ENCODE data around the gene LMTK3. TPM values are rescaled to one million over a fixed set of nuclear protein-coding genes. Genes with fewer than 3 reads are reported as not detected.

LMTK3 gene
- total and polyA plus RNA-seq, 7 donors, result 0.14 to 1.7 (median 0.65) TPM; not detected in 3

- TF ChIP-seq POLR2A (IDR thresholded peaks at IDR 0.05) (no peak), POLR2AphosphoS5 (IDR thresholded peaks at IDR 0.05) (no peak), EP300 (IDR thresholded peaks at IDR 0.05) (no peak), CTCF (IDR thresholded peaks at IDR 0.05) (no peak)
- H3K27me3 ChIP-seq, result no peaks in the 10 kb centered on the region
- DNase-seq, result no peak
- intact Hi-C loops (cut with DNase I), result no loop called here
- no peak overlapping the region for H3K27ac ChIP-seq
- H3K4me1 ChIP-seq, result no peaks in the 10 kb centered on the region
- 63 to 80% methylated on average over 19 of the region's 19 CpGs for WGBS, 2 donors
- no peaks in the 10 kb centered on the region for H3K36me3 ChIP-seq
- no peak overlapping the region for H3K4me3 ChIP-seq
- H3K9me3 ChIP-seq, result no peaks in the 10 kb centered on the region
These were observed 41.0 kb upstream of the LMTK3 start for GRCh38 chr19:48552406-48553322.

GRCh38 chr19:48551437-48552302, 40.0 kb upstream of the LMTK3 start, which contains the start of gene SULT2B1:
TSS of gene SULT2B1 (plus strand) at chr19:48552172. CDS start at chr19:48552253, 81 bp downstream.
- Histone ChIP-seq H3K4me1 (no peaks in the 10 kb centered on the region), H3K36me3 (no peaks in the 10 kb centered on the region), H3K9me3 (no peaks in the 10 kb centered on the region), H3K4me3 (no peak within 1 kb of the TSS), H3K27me3 (peaks cover 0 to 10% (median under 1%) of the 10 kb centered on the region in 3 donors), H3K27ac (no peak within 1 kb of the TSS)
- no peak for TF ChIP-seq CTCF (IDR thresholded peaks at IDR 0.05)
- TF ChIP-seq EP300 (IDR thresholded peaks at IDR 0.05), result no peak
- DNase-seq, result no peak
- WGBS, 2 donors, result 15 to 62% methylated on average over 36 of the region's 36 CpGs
- intact Hi-C loops (cut with DNase I), result no loop called here

- no peak overlapping the region for H3K4me3 ChIP-seq
- intact Hi-C loops (cut with DNase I), result no loop called here
- H3K27me3 ChIP-seq, result peaks cover 0 to 29% (median 11%) of the 10 kb centered on the region in 3 donors
- TF ChIP-seq POLR2A (IDR thresholded peaks at IDR 0.05) (no peak), EP300 (IDR thresholded peaks at IDR 0.05) (no peak), CTCF (IDR thresholded peaks at IDR 0.05) (no peak), POLR2AphosphoS5 (IDR thresholded peaks at IDR 0.05) (no peak)
- H3K36me3 ChIP-seq, result no peaks in the 10 kb centered on the region
- no peak overlapping the region for H3K27ac ChIP-seq
- 73 to 78% methylated on average over 5 of the region's 5 CpGs for WGBS, 2 donors
- H3K4me1 ChIP-seq, result no peaks in the 10 kb centered on the region
- H3K9me3 ChIP-seq, result no peaks in the 10 kb centered on the region
- DNase-seq, result no peak
These were observed 37.7 kb upstream of the LMTK3 start for GRCh38 chr19:48549380-48549779.

GRCh38 chr19:48548253-48548911, 36.7 kb upstream of the LMTK3 start:
- no peaks in the 10 kb centered on the region for H3K4me1 ChIP-seq
- no peak for TF ChIP-seq POLR2A (IDR thresholded peaks at IDR 0.05)
- no peak for TF ChIP-seq EP300 (IDR thresholded peaks at IDR 0.05)
- no peak for TF ChIP-seq POLR2AphosphoS5 (IDR thresholded peaks at IDR 0.05)
- no peak for TF ChIP-seq CTCF (IDR thresholded peaks at IDR 0.05)
- no peaks in the 10 kb centered on the region for H3K36me3 ChIP-seq
- no peak overlapping the region for H3K27ac ChIP-seq
- H3K27me3 ChIP-seq, result peaks cover 0 to 29% (median 11%) of the 10 kb centered on the region in 3 donors
- 92 to 93% methylated on average over 1 of the region's 1 CpG for WGBS, 2 donors
- no peaks in the 10 kb centered on the region for H3K9me3 ChIP-seq
- DNase-seq, result no peak
- H3K4me3 ChIP-seq, result no peak overlapping the region
- intact Hi-C loops (cut with DNase I), result no loop called here
